COR-L47 (cell line): ENCODE results near the gene RANBP10.
"Not testable (repeated sequence)": the region's sequence is repeated elsewhere in the genome, so short reads cannot be mapped to it uniquely, and the experiment has no call there.

Experiments
- DNase-seq: peaks from one replicate; lab custom pipeline; 2025; lab: John Stamatoyannopoulos, UW

RANBP10 gene

GRCh38 chr16:67713647-67714273 is 92.6 kb downstream of the RANBP10 start:
- DNase-seq = no peak

GRCh38 chr16:67710607-67711006 is 95.8 kb downstream of the RANBP10 start:
- no peak for DNase-seq

DNA sequence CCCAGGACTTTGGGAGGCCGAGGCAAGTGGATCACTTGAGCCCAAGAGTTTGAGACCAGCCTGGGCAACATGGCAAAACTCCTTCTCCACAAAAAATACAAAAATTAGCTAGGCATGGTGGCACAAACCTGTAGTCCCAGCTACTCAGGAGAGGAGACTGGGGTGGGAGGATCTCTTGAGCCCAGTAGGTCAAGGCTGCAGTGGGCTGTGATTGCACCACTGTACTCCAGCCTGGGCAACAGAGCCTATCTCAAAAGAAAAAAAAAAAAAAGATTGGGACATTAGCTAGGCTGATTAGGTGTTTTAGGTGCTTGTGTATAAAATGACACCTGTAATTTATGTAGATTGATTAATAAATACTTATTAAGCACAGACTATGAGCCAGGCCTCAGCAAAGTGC is 97.3 kb downstream of the RANBP10 start:
- DNase-seq = no peak

GRCh38 chr16:67708368-67708771 is 98.0 kb downstream of the RANBP10 start:
- DNase-seq = no peak

- no peak for DNase-seq
These were observed 98.6 kb downstream of the RANBP10 start for GRCh38 chr16:67707790-67708189.

DNA sequence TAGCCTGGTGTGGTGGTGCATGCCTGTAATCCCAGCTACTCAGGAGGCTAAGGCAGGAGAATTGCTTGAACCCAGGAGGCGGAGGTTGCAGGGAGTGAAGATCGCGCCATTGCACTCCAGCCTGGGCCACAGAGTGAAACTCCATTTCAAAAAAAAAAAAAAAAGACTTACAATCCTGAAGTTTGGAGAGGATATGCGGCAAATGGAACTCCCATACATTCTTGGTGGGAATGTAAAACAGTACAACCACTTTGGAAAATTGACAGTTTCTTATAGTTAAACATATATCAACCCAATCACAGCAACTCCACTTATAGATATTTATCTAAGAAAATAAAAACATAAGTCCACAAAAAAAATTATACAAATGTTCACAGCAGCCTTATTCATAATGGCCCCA is 99.2 kb downstream of the RANBP10 start:
- no peak for DNase-seq

GRCh38 chr16:67704110-67704509 is 102.2 kb downstream of the RANBP10 start:
- no peak for DNase-seq

DNA sequence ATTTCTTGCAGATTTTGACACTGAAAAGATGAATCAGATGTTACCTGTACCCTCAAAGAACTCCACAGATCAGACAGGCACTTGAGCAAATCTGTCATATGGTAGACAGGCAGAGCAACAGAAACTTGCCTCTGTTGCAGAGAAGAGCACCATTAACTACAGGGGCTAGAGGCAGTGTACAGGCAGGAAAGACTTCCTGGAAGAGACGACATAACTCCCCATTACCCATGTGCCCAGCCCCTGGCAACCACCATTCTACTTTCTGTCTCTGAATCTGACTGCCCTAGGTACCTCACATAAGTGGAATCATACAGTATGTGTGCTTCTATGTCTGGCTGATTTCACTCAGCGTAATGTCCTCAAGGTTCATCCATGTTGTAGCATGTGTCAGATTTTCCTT is 102.7 kb downstream of the RANBP10 start:
- no peak for DNase-seq

DNA sequence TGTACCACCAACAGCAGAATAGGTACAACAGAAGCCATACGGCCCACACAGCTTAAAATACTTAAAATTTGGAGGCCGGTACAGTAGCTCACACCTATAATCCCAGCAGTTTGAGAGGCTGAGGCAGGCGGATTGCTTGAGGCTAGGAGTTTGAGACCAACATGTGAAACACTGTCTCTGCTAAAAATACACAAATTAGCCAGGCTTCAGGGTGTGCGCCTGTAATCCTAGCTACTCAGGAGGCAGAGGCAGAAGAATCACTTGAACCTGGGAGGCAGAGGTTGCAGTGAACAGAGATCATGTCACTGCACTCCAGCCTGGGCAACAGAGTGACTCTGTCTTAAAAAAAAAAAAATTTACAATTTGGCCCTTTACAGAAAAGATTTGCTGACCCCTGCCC is 104.2 kb downstream of the RANBP10 start:
- no peak for DNase-seq

DNA sequence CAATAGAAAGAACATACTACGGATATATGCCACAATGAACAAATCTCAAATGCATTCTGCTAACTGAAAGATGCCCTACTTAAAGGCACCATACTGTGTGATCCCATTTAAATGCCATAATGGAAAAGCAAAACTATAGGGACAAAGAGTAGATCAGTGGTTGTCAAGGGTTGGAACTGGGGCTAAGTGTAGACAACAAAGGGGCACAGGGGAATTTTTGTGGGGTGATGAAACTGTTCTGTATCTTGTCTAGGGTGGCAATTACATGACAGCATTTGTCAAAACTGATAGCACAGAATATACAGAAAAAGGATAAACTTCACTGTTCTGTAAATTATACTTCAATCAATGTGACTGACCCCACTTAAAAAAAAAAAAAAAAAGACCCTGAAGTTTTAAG is 104.9 kb downstream of the RANBP10 start:
- DNase-seq = no peak

- no peak for DNase-seq
These were observed 107.1 kb downstream of the RANBP10 start for GRCh38 chr16:67699265-67699664.

- no peak for DNase-seq
These were observed 108.8 kb downstream of the RANBP10 start for GRCh38 chr16:67697422-67698185.

DNA sequence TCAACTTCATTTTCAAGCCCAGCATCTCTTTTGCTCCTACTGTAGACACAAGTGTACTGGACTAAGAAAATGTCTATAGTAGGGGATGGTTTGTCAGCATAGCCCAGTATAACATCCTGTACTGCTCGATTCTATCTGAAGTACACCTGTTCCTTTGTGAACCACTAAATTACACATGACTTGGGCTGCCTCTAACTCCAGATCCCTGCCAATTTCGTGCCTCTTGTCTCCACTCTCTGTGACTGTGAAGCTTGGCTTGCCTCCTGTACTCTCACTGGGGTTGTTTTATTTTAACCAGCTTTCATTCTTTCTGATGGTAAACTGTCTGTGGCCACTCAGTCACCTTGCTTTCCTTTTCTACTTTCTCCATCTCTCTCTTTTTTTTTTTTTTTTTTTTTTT is 111.7 kb downstream of the RANBP10 start:
- no peak for DNase-seq

DNA sequence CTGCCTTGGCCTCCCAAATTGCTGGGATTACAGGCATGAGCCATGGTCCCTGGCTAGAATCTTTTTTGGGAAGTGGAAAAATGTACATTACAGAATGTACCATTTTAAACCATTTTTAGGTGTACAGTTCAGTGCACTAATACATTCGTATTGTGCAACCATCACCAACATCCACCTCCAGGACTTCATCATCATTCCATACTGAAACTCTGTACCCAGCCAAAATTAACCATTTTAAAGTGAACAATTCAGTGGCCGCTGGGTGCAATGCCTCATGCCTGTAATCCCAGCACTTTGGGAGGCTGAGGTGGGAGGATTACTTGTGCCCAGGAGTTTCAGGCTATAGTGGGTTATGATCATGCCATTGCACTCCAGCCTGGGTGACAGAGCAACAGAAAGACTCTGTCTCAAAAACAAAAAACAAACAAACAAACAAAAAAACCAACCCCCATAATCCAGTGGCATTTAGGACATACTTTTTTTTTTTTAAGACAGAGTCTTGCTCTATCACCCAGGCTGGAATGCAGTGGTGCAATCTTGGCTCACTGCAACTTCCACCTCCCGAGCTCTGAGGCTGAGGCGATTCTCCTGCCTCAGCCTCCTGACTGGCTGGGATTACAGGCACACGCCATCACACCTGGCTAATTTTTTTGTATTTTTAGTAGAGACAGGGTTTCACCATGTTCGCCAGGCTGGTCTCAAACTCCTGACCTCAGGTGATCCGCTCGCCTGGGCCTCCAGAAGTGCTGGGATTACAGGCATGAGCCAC is 112.7 kb downstream of the RANBP10 start:
- DNase-seq = not testable (repeated sequence)

GRCh38 chr16:67685388-67686112 is 120.8 kb downstream of the RANBP10 start:
- no peak for DNase-seq

- DNase-seq = no peak
These were observed 122.6 kb downstream of the RANBP10 start for GRCh38 chr16:67683767-67684166.

GRCh38 chr16:67679935-67680897 is 126.1 kb downstream of the RANBP10 start:
- no peak for DNase-seq

DNA sequence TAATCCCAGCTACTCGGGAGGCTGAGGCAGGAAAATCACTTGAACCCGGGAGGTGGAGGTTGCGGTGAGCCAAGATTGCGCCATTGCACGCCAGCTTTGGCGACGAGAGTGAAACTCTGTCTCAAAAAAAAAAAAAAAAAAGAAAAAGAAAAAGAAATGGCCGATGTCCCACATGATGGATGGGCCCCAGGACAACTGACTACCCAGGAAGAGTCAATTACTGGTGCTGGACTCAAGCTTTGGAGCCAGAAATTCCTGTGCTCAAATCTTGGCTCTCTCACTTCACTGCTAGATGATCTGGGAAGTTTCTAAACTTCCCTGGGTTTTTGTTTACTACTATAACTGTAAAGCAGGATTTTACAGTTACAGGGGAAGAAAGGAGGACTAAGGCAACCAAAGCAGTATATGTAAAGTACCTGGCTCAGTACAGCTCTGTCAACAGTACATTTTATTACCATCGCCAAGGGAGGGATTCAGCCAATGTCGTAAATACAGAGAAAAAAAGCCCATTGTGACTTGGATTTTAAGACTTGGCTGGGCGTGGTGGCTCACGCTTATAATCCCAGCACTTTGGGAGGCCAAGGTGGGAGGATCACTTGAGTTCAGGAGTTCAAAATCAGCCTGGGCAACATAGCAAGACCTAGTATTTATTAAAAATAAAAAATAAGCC is 127.9 kb downstream of the RANBP10 start:
- DNase-seq = no peak

GRCh38 chr16:67677712-67678111 is 128.6 kb downstream of the RANBP10 start:
- DNase-seq = no peak

GRCh38 chr16:67676939-67677338 is 129.4 kb downstream of the RANBP10 start:
- DNase-seq = no peak

DNA sequence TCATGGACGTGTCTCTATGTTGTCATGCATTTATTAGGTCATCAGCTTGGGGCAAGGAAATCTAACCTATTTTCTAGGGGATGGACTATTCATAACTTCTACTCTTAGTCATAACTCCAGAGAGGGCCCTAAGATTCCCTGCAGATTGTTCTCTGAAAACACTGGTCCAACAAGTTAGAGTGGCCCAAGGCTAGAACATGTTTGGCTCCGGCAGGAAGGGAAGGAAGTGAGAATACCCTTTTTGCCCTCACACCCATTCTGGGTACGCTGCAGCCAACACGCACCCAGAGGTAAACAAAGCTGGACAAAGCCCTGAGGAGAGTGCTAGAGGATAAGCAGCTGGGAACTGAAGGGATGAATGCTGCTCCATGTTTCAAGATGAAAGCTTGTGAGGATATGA is 129.8 kb downstream of the RANBP10 start:
- no peak for DNase-seq
